Activated CD4-positive, alpha-beta memory T cell treated with anti-CD3 and anti-CD28 coated beads, Interleukin-2, amount 10 ng/mL, durations not matched to agents 7 days and 5 days (primary cell): Measurements from ENCODE around the gene HESX1. TPM values are rescaled to one million over a fixed set of nuclear protein-coding genes. Genes with fewer than 3 reads are reported as not detected.
A peak's percentile ranks its signal among the peaks of the same experiment; 100 is the strongest.

Source experiments
- CTCF ChIA-PET: fragments of 350-600 bp; sonication (Branson Sonifier 250); formaldehyde crosslinking; loops from one replicate; lab custom pipeline; 2021; ENCODE audit warnings: antibody characterized with exemption, inconsistent platforms; lab: Charles Lee
- POLR2A ChIA-PET: fragments of 350-600 bp; sonication (Branson Sonifier 250); formaldehyde crosslinking; loops from one replicate; lab custom pipeline; 2021; ENCODE audit warnings: antibody characterized with exemption; lab: Charles Lee
- DNase-seq: peaks from one replicate; pipeline ENCODE4 v3.0.0-alpha.2; 2020
- H3K27ac Mint-ChIP-seq: one replicate; pipeline ENCODE4 v1.8.0; 2021; ENCODE audit warnings: mild to moderate bottlenecking, mixed read lengths
- H3K27me3 Mint-ChIP-seq: one replicate; pipeline ENCODE4 v1.8.0; 2021; ENCODE audit warnings: mixed read lengths
- H3K36me3 Mint-ChIP-seq: one replicate; pipeline ENCODE4 v1.8.0; 2021; ENCODE audit warnings: low read depth, mixed read lengths
- H3K4me1 Mint-ChIP-seq: one replicate; pipeline ENCODE4 v1.8.0; 2021; ENCODE audit warnings: mixed read lengths
- H3K4me3 Mint-ChIP-seq: one replicate; pipeline ENCODE4 v1.8.0; 2021; ENCODE audit warnings: mild to moderate bottlenecking, mixed read lengths
- H3K9me3 Mint-ChIP-seq: one replicate; pipeline ENCODE4 v1.8.0; 2021; ENCODE audit warnings: mixed read lengths
- total RNA-seq, 2 experiments: library from RNA; stranded (reverse); gene quantifications; one replicate each; pipeline ENCODE4 v1.2.3, GENCODE V29; 2021

HESX1 gene
- under 1 TPM; 0.23 to 0.98 TPM for total RNA-seq

GRCh38 chr3:57199895-57200297 is at the start of gene HESX1:
HESX1 (minus strand) TSS chr3:57199978; CDS start chr3:57199918, 60 bp downstream.
- no peak within 1 kb of the TSS for H3K4me3 Mint-ChIP-seq
- H3K27me3 Mint-ChIP-seq = peaks cover 4% of the 10 kb centered on the region
- H3K27ac Mint-ChIP-seq = no peak within 1 kb of the TSS
- no peaks in the 10 kb centered on the region for H3K9me3 Mint-ChIP-seq
- ChIA-PET POLR2A (no interaction called here), CTCF (interaction anchor here (0.6 to 1.2 kb wide), 3 partner anchors 9 to 60 kb away, joined by 3 to 6 read pairs (median 3); no protein-coding TSS in a partner anchor)
- H3K36me3 Mint-ChIP-seq = no peaks in the 10 kb centered on the region
- DNase-seq = no peak
- no peaks in the 10 kb centered on the region for H3K4me1 Mint-ChIP-seq

GRCh38 chr3:57244946-57245345 is 45.2 kb upstream of the HESX1 start:
- H3K9me3 Mint-ChIP-seq = no peaks in the 10 kb centered on the region
- H3K27me3 Mint-ChIP-seq = no peaks in the 10 kb centered on the region
- ChIA-PET CTCF (interaction anchor here (1.8 kb wide), 1 partner anchor 75 kb away, joined by 3 read pairs; no protein-coding TSS in a partner anchor), POLR2A (no interaction called here)
- H3K4me3 Mint-ChIP-seq = no peak overlapping the region
- DNase-seq = no peak
- no peak overlapping the region for H3K27ac Mint-ChIP-seq
- H3K36me3 Mint-ChIP-seq = peaks cover 47% of the 10 kb centered on the region
- H3K4me1 Mint-ChIP-seq = no peaks in the 10 kb centered on the region

- Mint-ChIP-seq H3K4me3 (no peak overlapping the region), H3K27me3 (no peaks in the 10 kb centered on the region), H3K9me3 (no peaks in the 10 kb centered on the region), H3K4me1 (peaks cover 11% of the 10 kb centered on the region), H3K27ac (no peak overlapping the region), H3K36me3 (peaks cover 28% of the 10 kb centered on the region)
- no peak for DNase-seq
- ChIA-PET CTCF (no interaction called here), POLR2A (no interaction called here)
Measured at GRCh38 chr3:57234613-57235575, 35.1 kb upstream of the HESX1 start.

GRCh38 chr3:57233799-57234198 is 34.0 kb upstream of the HESX1 start:
- CTCF ChIA-PET = no interaction called here
- POLR2A ChIA-PET = interaction anchor here (1.0 kb wide), 1 partner anchor 322 kb away, joined by 3 read pairs; the partner anchor contains the start of gene PDE12
- Mint-ChIP-seq H3K4me3 (no peak overlapping the region), H3K27ac (no peak overlapping the region), H3K9me3 (no peaks in the 10 kb centered on the region), H3K4me1 (peaks cover 21% of the 10 kb centered on the region), H3K27me3 (no peaks in the 10 kb centered on the region), H3K36me3 (peaks cover 19% of the 10 kb centered on the region)
- no peak for DNase-seq

- peaks cover 36% of the 10 kb centered on the region for H3K4me1 Mint-ChIP-seq
- CTCF ChIA-PET = no interaction called here
- H3K4me3 Mint-ChIP-seq = no peak overlapping the region
- POLR2A ChIA-PET = no interaction called here
- H3K27ac Mint-ChIP-seq = no peak overlapping the region
- H3K36me3 Mint-ChIP-seq = peaks cover 9% of the 10 kb centered on the region
- H3K27me3 Mint-ChIP-seq = no peaks in the 10 kb centered on the region
- H3K9me3 Mint-ChIP-seq = no peaks in the 10 kb centered on the region
- no peak for DNase-seq
Measured at GRCh38 chr3:57230006-57230405, 30.2 kb upstream of the HESX1 start.

GRCh38 chr3:57227930-57228751 is 28.4 kb upstream of the HESX1 start:
- H3K36me3 Mint-ChIP-seq = peaks cover 6% of the 10 kb centered on the region

GRCh38 chr3:57227204-57227929 is 27.6 kb upstream of the HESX1 start, which contains the start of gene APPL1:
APPL1 (plus strand) TSS chr3:57227729; CDS start chr3:57227884, 155 bp downstream.
- Mint-ChIP-seq H3K4me3 (peak within 1 kb of the TSS; percentile 82), H3K27ac (peak within 1 kb of the TSS; percentile 59), H3K4me1 (peaks cover 34% of the 10 kb centered on the region), H3K9me3 (no peaks in the 10 kb centered on the region), H3K36me3 (peaks cover 5% of the 10 kb centered on the region), H3K27me3 (no peaks in the 10 kb centered on the region)
- ChIA-PET POLR2A (interaction anchor here (0.7 to 2.0 kb wide), 11 partner anchors 9 to 534 kb away, joined by 3 to 9 read pairs (median 5); partner anchors contain the start of genes ARF4, PDE12 and SLMAP), CTCF (interaction anchor here (1.0 to 1.8 kb wide), 2 partner anchors 57 to 528 kb away, joined by 3 to 7 read pairs; partner anchors contain the start of gene SLMAP)
- peak; percentile 91 for DNase-seq

More at GRCh38 chr3:57227930-57228751, 28.4 kb upstream of the HESX1 start:
- POLR2A ChIA-PET = interaction anchor here (0.7 to 2.0 kb wide), 12 partner anchors 8 to 546 kb away, joined by 3 to 9 read pairs (median 5); partner anchors contain the start of genes DENND6A, PDE12, SLMAP and TASOR
- peak; percentile 48 for DNase-seq
- CTCF ChIA-PET = interaction anchor here (0.5 to 1.8 kb wide), 5 partner anchors 32 to 528 kb away, joined by 3 to 7 read pairs (median 3); partner anchors contain the start of gene SLMAP
- peak overlapping the region; percentile 52 for H3K27ac Mint-ChIP-seq
- peak overlapping the region; percentile 77 for H3K4me3 Mint-ChIP-seq
- peaks cover 35% of the 10 kb centered on the region for H3K4me1 Mint-ChIP-seq
- no peaks in the 10 kb centered on the region for H3K27me3 Mint-ChIP-seq
- H3K9me3 Mint-ChIP-seq = no peaks in the 10 kb centered on the region

GRCh38 chr3:57226176-57226575 is 26.4 kb upstream of the HESX1 start:
- H3K36me3 Mint-ChIP-seq = peaks cover 3% of the 10 kb centered on the region
- peaks cover 31% of the 10 kb centered on the region for H3K4me1 Mint-ChIP-seq
- no peak overlapping the region for H3K27ac Mint-ChIP-seq
- H3K27me3 Mint-ChIP-seq = no peaks in the 10 kb centered on the region
- CTCF ChIA-PET = no interaction called here
- no peaks in the 10 kb centered on the region for H3K9me3 Mint-ChIP-seq
- POLR2A ChIA-PET = interaction anchor here (0.9 kb wide), 1 partner anchor 334 kb away, joined by 3 read pairs; no protein-coding TSS in a partner anchor
- no peak overlapping the region for H3K4me3 Mint-ChIP-seq
- DNase-seq = no peak

GRCh38 chr3:57224856-57225255 is 25.1 kb upstream of the HESX1 start:
- no peaks in the 10 kb centered on the region for H3K36me3 Mint-ChIP-seq
- ChIA-PET POLR2A (no interaction called here), CTCF (no interaction called here)
- H3K27me3 Mint-ChIP-seq = no peaks in the 10 kb centered on the region
- H3K27ac Mint-ChIP-seq = no peak overlapping the region
- DNase-seq = no peak
- H3K9me3 Mint-ChIP-seq = no peaks in the 10 kb centered on the region
- H3K4me3 Mint-ChIP-seq = no peak overlapping the region
- H3K4me1 Mint-ChIP-seq = peaks cover 25% of the 10 kb centered on the region

GRCh38 chr3:57221883-57222282 is 22.1 kb upstream of the HESX1 start:
- no peak for DNase-seq
- no peaks in the 10 kb centered on the region for H3K36me3 Mint-ChIP-seq
- no peaks in the 10 kb centered on the region for H3K9me3 Mint-ChIP-seq
- CTCF ChIA-PET = no interaction called here
- H3K27me3 Mint-ChIP-seq = peaks cover 4% of the 10 kb centered on the region
- H3K4me1 Mint-ChIP-seq = peaks cover 7% of the 10 kb centered on the region
- no peak overlapping the region for H3K27ac Mint-ChIP-seq
- POLR2A ChIA-PET = no interaction called here
- no peak overlapping the region for H3K4me3 Mint-ChIP-seq

- H3K36me3 Mint-ChIP-seq = no peaks in the 10 kb centered on the region
- DNase-seq = no peak
- no peak overlapping the region for H3K27ac Mint-ChIP-seq
- no peaks in the 10 kb centered on the region for H3K9me3 Mint-ChIP-seq
- H3K4me3 Mint-ChIP-seq = no peak overlapping the region
- CTCF ChIA-PET = no interaction called here
- POLR2A ChIA-PET = interaction anchor here (0.7 kb wide), 1 partner anchor 60 kb away, joined by 3 read pairs; no protein-coding TSS in a partner anchor
- peaks cover 4% of the 10 kb centered on the region for H3K27me3 Mint-ChIP-seq
- no peaks in the 10 kb centered on the region for H3K4me1 Mint-ChIP-seq
Measured at GRCh38 chr3:57206423-57206822, 6.6 kb upstream of the HESX1 start.

GRCh38 chr3:57194641-57195040 is 5.1 kb downstream of the HESX1 start:
- Mint-ChIP-seq H3K4me3 (no peak overlapping the region), H3K27me3 (peaks cover 24% of the 10 kb centered on the region), H3K9me3 (no peaks in the 10 kb centered on the region), H3K4me1 (no peaks in the 10 kb centered on the region), H3K36me3 (no peaks in the 10 kb centered on the region), H3K27ac (no peak overlapping the region)
- no peak for DNase-seq
- CTCF ChIA-PET = interaction anchor here (1.0 kb wide), 1 partner anchor 24 kb away, joined by 3 read pairs; no protein-coding TSS in a partner anchor
- POLR2A ChIA-PET = no interaction called here
